Measurements from ENCODE around the gene PPARG. TPM values are rescaled to one million over a fixed set of nuclear protein-coding genes. Genes with fewer than 3 reads are reported as not detected.

The PPARG gene
- 1 to 10 TPM in 4 of 6 donors, under 1 TPM in 2; 0.88 to 4.4 (median 2.1) TPM for total RNA-seq
- polyA plus RNA-seq, result 1 to 10 TPM; 1.9 to 6.2 TPM

GRCh38 chr3:12288182-12289129, at the start of gene PPARG:
Gene PPARG, plus strand, starts transcription at chr3:12289070. Its CDS starts 90,642 bp downstream, at chr3:12379712.
- ATAC-seq (peak; percentile 35 to 72 (median 60)), DNase-seq (peak in 3 of 6 donors; percentile 26 to 71 (median 61)), FAIRE-seq (no peak)
- Histone ChIP-seq H3K4me1 (no peaks in the 10 kb centered on the region), H3K4me3 (peak within 1 kb of the TSS; percentile 29 to 62 (median 42)), H3K36me3 (no peaks in the 10 kb centered on the region), H3K27me3 (peaks cover 0 to 4% (median 0%) of the 10 kb centered on the region in 4 donors), H3K9me3 (no peaks in the 10 kb centered on the region), H3K27ac (peak within 1 kb of the TSS in 2 of 4 donors; percentile 36 to 46)
- WGBS, 2 donors, result 1 to 2% methylated on average over 61 to 87 of the region's 87 CpGs
- TF ChIP-seq, protein P1, sequence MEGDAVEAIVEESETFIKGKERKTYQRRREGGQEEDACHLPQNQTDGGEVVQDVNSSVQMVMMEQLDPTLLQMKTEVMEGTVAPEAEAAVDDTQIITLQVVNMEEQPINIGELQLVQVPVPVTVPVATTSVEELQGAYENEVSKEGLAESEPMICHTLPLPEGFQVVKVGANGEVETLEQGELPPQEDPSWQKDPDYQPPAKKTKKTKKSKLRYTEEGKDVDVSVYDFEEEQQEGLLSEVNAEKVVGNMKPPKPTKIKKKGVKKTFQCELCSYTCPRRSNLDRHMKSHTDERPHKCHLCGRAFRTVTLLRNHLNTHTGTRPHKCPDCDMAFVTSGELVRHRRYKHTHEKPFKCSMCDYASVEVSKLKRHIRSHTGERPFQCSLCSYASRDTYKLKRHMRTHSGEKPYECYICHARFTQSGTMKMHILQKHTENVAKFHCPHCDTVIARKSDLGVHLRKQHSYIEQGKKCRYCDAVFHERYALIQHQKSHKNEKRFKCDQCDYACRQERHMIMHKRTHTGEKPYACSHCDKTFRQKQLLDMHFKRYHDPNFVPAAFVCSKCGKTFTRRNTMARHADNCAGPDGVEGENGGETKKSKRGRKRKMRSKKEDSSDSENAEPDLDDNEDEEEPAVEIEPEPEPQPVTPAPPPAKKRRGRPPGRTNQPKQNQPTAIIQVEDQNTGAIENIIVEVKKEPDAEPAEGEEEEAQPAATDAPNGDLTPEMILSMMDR (IDR thresholded peaks at IDR 0.05), result no peak
- intact Hi-C loops (cut with DNase I), result no loop called here

DNA sequence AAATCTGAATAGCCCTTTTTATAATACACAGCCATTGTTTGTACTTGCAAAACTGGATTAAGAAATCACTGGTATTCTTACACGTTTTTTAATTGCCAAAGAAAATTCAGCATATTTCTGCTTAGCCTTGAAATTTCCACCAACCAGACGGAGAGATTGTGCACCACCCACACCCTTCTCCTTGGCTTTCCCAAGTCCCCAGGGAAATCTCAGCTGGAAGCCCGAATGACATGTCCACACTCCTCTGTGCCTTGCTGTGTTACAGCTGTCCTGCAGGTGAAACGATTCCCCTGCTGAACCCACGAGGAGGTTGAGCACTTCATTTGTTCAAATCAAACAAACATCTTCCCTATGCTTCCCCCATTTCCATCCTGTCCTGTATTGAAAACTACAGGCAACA, 49.6 kb upstream of the PPARG start:
- TF ChIP-seq, protein P1 (IDR thresholded peaks at IDR 0.05), result no peak
- no peaks in the 10 kb centered on the region for H3K9me3 ChIP-seq
- no peak overlapping the region for H3K27ac ChIP-seq
- H3K27me3 ChIP-seq, result no peaks in the 10 kb centered on the region
- no peak for FAIRE-seq
- ATAC-seq, result peak in 2 of 4 donors; percentile 40 to 58
- DNase-seq, result peak in 1 of 6 donors; percentile 10
- H3K4me1 ChIP-seq, result no peaks in the 10 kb centered on the region
- H3K36me3 ChIP-seq, result no peaks in the 10 kb centered on the region
- intact Hi-C loops (cut with DNase I), result no loop called here
- 21 to 31% methylated on average over 5 of the region's 5 CpGs for WGBS, 2 donors
- no peak overlapping the region for H3K4me3 ChIP-seq

DNA sequence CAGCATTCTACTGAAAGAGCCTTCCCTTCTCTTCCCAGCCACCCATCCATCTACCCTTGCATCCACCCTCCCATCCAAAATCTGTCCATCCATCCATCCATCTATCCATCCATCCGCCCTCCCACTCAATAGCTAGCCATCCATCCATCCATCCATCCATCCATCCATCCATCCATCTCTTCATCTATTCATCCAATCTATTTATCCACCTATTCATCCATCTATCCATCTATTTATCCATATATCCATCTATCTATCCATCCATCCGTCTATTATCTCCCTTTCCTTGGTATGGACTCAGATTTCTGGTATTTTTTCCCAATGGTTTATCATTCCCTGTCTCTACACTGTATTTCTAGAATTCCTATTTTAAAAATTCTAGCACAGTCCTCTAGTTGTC, 46.1 kb upstream of the PPARG start:
- Histone ChIP-seq H3K36me3 (no peaks in the 10 kb centered on the region), H3K4me3 (no peak overlapping the region), H3K27me3 (no peaks in the 10 kb centered on the region), H3K9me3 (no peaks in the 10 kb centered on the region), H3K4me1 (no peaks in the 10 kb centered on the region), H3K27ac (no peak overlapping the region)
- TF ChIP-seq, protein P1 (IDR thresholded peaks at IDR 0.05), result no peak
- intact Hi-C loops (cut with DNase I), result no loop called here
- 49 to 72% methylated on average over 2 of the region's 2 CpGs for WGBS, 2 donors
- no peak for DNase-seq
- ATAC-seq, result no peak
- no peak for FAIRE-seq

GRCh38 chr3:12246497-12247163, 42.2 kb upstream of the PPARG start:
- WGBS, 2 donors, result 51 to 65% methylated on average over 6 of the region's 6 CpGs
- Histone ChIP-seq H3K36me3 (no peaks in the 10 kb centered on the region), H3K27ac (no peak overlapping the region), H3K27me3 (no peaks in the 10 kb centered on the region), H3K4me1 (no peaks in the 10 kb centered on the region), H3K4me3 (no peak overlapping the region), H3K9me3 (no peaks in the 10 kb centered on the region)
- TF ChIP-seq, protein P1 (IDR thresholded peaks at IDR 0.05), result no peak
- ATAC-seq, result no peak
- no peak for FAIRE-seq
- intact Hi-C loops (cut with DNase I), result no loop called here
- DNase-seq, result no peak

All from pancreas (tissue), 10 donors.